A673 (cell line): ENCODE results near the gene NOD2. TPM values are rescaled to one million over a fixed set of nuclear protein-coding genes. Genes with fewer than 3 reads are reported as not detected.

Experiments
- BruUV-seq: library from RNA; stranded (reverse); fragments of 400-500 nt; replicated peaks from 2 replicates; lab custom pipeline; 2021; lab: Mats Ljungman, UMichigan
- CTCF ChIA-PET: fragments of 300-600 bp; sonication (Branson Sonifier 250); formaldehyde crosslinking; loops from one replicate; lab custom pipeline; 2022; ENCODE audit warnings: antibody characterized with exemption; lab: Charles Lee
- POLR2A ChIA-PET: fragments of 300-600 bp; sonication (Branson Sonifier 250); formaldehyde crosslinking; loops from one replicate; lab custom pipeline; 2022; ENCODE audit warnings: antibody characterized with exemption; ENCODE audit not compliant: low non-redundant PET; lab: Charles Lee
- DNase-seq: peaks from one replicate; pipeline ENCODE4 v3.0.0-alpha.2; 2015; ENCODE audit warnings: low spot score
- H3K27ac ChIP-seq: fragments of 200-600 bp; sonication (generic); 2 replicates; pipeline ENCODE4 v1.5.1; 2016; ENCODE audit warnings: mixed run types, low read depth, mild to moderate bottlenecking, mixed read lengths, antibody characterized with exemption, low read length; ENCODE audit not compliant: poor library complexity, severe bottlenecking
- H3K27me3 ChIP-seq: fragments of 200-600 bp; sonication (generic); replicated peaks from 2 replicates; pipeline ENCODE4 v1.6.1; 2017; ENCODE audit warnings: mixed run types, low read depth, mild to moderate bottlenecking, mixed read lengths, antibody characterized with exemption, low read length; ENCODE audit not compliant: insufficient read depth, poor library complexity
- H3K36me3 ChIP-seq: fragments of 200-600 bp; sonication (generic); 2 replicates; pipeline ENCODE4 v1.6.1; 2016; ENCODE audit warnings: mixed run types, mild to moderate bottlenecking, mixed read lengths, antibody characterized with exemption, low read length; ENCODE audit not compliant: insufficient read depth, poor library complexity, severe bottlenecking
- H3K4me1 ChIP-seq: fragments of 200-600 bp; sonication (generic); 2 replicates; pipeline ENCODE4 v1.6.1; 2017; ENCODE audit warnings: mixed run types, mild to moderate bottlenecking, mixed read lengths, antibody characterized with exemption, low read length; ENCODE audit not compliant: insufficient read depth, poor library complexity, severe bottlenecking
- H3K4me3 ChIP-seq: fragments of 200-600 bp; sonication (generic); 2 replicates; pipeline ENCODE4 v1.5.1; 2016; ENCODE audit warnings: low read depth, mixed run types, mild to moderate bottlenecking, mixed read lengths, low read length; ENCODE audit not compliant: poor library complexity, severe bottlenecking
- H3K9me3 ChIP-seq: fragments of 200-600 bp; sonication (generic); 2 replicates; pipeline ENCODE4 v1.6.1; 2016; ENCODE audit warnings: mixed run types, low read depth, mild to moderate bottlenecking, mixed read lengths, antibody characterized with exemption, low read length; ENCODE audit not compliant: poor library complexity, severe bottlenecking
- CTCF ChIP-seq: fragments of 300-800, 200-600 bp; sonication (generic); conservative IDR thresholded peaks from 2 replicates; pipeline ENCODE4 v1.5.1; 2017; ENCODE audit warnings: low read depth, mild to moderate bottlenecking, antibody characterized with exemption, low read length, moderate library complexity, mixed read lengths
- EZH2 ChIP-seq: fragments of 200-600 bp; sonication (generic); IDR thresholded peaks from 2 replicates; pipeline ENCODE4 v1.6.1; 2017; ENCODE audit warnings: borderline replicate concordance, low read depth, mild to moderate bottlenecking, mixed read lengths, antibody characterized with exemption, low read length; ENCODE audit not compliant: poor library complexity, severe bottlenecking
- intact Hi-C: fragments of 100-400 bp; cut with micrococcal nuclease; formaldehyde crosslinking; loops from one replicate; pipeline ENCODE4 v1.10.0; 2022; ENCODE audit not compliant: unreplicated experiment
- total RNA-seq: library from RNA; stranded (reverse); gene quantifications from 2 replicates; pipeline ENCODE4 v1.2.3, GENCODE V29; 2021

NOD2 gene
- total RNA-seq, 1 experiment from 2014 or later: not detected

DNA sequence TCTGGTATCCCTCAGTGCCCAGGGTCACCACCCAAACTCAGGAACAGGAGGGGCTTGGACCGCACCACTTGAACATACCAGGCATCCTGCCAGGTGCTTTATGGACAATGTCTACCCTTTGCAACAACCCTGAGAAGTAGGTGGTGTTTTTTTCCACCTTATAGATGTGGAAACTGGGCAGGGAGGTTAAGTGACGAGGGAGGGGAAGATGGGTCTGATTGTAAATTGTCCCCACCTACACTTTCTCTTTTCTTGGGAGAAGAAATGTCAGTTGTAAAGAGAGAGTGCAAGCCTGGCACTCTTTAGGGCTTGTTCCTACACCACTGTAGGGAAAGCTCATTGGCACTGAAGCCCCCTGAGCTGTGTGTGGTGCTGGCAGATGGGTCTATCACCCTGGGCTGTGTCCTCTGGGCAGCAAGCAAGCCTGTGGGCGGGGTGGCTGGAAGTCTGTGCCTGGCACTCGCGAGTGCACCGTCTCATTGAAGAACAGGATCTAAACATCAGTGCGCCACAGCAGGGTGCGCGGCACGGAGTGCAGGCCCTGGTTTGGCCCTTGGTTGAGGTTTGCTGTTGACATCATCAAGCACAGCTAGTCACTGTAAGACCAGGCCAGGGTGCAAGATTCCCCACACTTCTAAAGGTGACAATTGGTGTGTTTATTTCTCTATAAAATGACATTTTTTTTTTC is 15.1 kb downstream of the NOD2 start:
- ChIA-PET CTCF (no interaction called here), POLR2A (no interaction called here)
- Histone ChIP-seq H3K27me3 (no peaks in the 10 kb centered on the region), H3K36me3 (no peaks in the 10 kb centered on the region), H3K4me3 (no peak overlapping the region), H3K4me1 (no peaks in the 10 kb centered on the region), H3K9me3 (peaks cover 5% of the 10 kb centered on the region), H3K27ac (no peak overlapping the region)
- intact Hi-C loops: no loop called here
- no peak for DNase-seq
- no TSS peak for BruUV-seq
- no peak for TF ChIP-seq CTCF
- no peak for TF ChIP-seq EZH2

DNA sequence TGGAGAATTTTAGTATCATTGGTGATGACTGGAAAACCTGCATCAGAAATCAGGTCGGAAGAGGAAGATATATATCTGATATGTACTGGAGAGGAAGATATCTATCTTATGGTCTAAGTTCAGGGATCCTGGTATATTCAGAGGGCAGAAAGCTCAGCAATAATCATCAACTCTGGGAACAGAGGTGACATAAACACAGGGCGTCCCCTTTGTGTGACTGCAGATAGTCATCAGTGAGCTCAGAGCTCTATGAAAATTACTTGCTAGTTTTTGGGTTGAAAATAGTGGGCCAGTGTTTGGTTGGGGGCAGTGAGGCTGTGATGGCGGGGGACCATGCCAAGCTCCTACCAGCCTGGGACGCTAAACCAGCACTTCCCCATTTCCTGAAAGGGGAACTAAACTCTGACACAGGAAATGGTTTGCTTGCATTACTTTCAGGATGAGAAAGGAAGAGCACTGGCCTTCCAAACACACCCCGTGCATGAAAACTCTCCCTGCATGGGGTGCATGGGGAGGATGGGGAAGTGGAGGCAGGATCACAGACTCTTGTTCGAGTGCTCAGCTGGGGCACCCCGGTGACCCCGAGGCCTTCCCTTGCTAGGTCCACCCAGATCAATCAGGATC is 15.8 kb downstream of the NOD2 start:
- intact Hi-C loops: no loop called here
- no TSS peak for BruUV-seq
- no peak for DNase-seq
- Histone ChIP-seq H3K4me1 (no peaks in the 10 kb centered on the region), H3K4me3 (no peak overlapping the region), H3K36me3 (no peaks in the 10 kb centered on the region), H3K27me3 (no peaks in the 10 kb centered on the region), H3K27ac (no peak overlapping the region), H3K9me3 (no peaks in the 10 kb centered on the region)
- ChIA-PET CTCF (no interaction called here), POLR2A (interaction anchor here (0.6 kb wide), 1 partner anchor 9 kb away, joined by 3 read pairs; no protein-coding TSS in a partner anchor)
- no peak for TF ChIP-seq EZH2
- no peak for TF ChIP-seq CTCF

DNA sequence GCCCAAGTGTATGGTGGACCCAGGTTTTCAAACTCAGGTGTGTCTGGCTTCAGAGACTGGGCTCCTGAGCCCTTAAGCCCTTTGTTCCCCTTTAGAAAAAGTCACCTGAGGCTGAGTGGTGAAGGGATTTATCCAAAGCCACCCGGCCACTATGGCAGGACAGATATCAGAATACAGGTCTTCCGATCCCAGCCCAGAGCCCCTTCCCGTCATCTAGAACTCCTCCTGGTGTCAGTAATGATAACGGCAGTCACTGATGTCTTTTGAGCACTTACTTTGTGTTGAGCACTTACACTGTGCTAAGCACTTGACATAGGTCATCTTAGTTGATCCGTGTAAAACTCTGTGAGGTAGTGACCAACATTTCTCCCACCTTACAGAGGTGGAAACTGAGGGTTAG is 16.6 kb downstream of the NOD2 start:
- no peaks in the 10 kb centered on the region for H3K27me3 ChIP-seq
- H3K4me1 ChIP-seq: no peaks in the 10 kb centered on the region
- H3K4me3 ChIP-seq: no peak overlapping the region
- ChIA-PET CTCF (no interaction called here), POLR2A (no interaction called here)
- DNase-seq: no peak
- H3K27ac ChIP-seq: no peak overlapping the region
- intact Hi-C loops: no loop called here
- no TSS peak for BruUV-seq
- TF ChIP-seq CTCF: no peak
- no peak for TF ChIP-seq EZH2
- no peaks in the 10 kb centered on the region for H3K9me3 ChIP-seq
- no peaks in the 10 kb centered on the region for H3K36me3 ChIP-seq
